Choroid plexus epithelial cell (primary cell): Measurements from ENCODE around the gene SCN11A.

Experiments used
- DNase-seq: peaks from one replicate; pipeline ENCODE4 v3.0.0-alpha.2; 2010; ENCODE audit warnings: low read depth
- H3K4me3 ChIP-seq: 2 replicates; pipeline ENCODE4 v1.5.1; 2011; ENCODE audit warnings: low read depth, mild to moderate bottlenecking, control low read depth, low read length, moderate library complexity
- CTCF ChIP-seq: conservative IDR thresholded peaks from 2 replicates; pipeline ENCODE4 v1.5.1; 2011; ENCODE audit warnings: low read depth, mild to moderate bottlenecking, control low read depth, inconsistent platforms, low read length, moderate library complexity

SCN11A gene

DNA sequence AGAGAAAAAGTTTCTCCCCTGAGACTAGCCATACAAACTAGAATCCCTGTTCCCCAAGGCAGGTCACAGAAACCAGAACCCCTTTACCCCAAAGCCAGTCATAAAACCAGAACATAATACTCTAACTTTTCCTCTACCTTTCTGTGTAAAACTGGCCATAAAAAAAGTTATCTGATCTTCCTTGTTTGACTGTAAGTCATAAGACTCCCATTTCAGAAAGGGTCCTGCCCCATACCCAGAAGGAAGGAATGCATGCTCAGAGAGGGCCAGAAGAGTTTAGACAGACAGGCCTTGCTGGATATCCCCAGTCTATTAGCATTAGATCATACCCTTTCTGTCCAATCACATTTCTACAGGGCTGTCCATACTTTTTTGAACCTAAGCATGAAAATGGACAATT is 27.2 kb downstream of the SCN11A start:
- no peak for DNase-seq
- H3K4me3 ChIP-seq: no peak overlapping the region
- TF ChIP-seq CTCF: no peak

DNA sequence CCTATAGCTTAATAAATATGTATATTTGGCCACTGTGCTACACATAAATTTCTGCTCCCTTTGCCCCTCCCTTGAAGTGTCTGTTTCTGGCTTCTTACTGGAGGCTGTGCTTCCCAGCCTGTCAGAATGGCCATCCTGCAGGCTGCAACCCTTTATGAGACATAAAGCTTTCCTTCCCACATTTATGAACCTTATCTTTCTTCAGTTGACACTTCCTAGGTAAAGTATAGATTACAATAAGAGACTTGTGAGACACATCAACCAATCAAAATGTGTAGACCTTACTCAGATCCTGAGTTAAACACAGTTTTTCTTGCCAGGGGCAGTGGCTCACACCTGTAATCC is 29.5 kb downstream of the SCN11A start:
- H3K4me3 ChIP-seq: no peak overlapping the region
- no peak for TF ChIP-seq CTCF
- DNase-seq: no peak

DNA sequence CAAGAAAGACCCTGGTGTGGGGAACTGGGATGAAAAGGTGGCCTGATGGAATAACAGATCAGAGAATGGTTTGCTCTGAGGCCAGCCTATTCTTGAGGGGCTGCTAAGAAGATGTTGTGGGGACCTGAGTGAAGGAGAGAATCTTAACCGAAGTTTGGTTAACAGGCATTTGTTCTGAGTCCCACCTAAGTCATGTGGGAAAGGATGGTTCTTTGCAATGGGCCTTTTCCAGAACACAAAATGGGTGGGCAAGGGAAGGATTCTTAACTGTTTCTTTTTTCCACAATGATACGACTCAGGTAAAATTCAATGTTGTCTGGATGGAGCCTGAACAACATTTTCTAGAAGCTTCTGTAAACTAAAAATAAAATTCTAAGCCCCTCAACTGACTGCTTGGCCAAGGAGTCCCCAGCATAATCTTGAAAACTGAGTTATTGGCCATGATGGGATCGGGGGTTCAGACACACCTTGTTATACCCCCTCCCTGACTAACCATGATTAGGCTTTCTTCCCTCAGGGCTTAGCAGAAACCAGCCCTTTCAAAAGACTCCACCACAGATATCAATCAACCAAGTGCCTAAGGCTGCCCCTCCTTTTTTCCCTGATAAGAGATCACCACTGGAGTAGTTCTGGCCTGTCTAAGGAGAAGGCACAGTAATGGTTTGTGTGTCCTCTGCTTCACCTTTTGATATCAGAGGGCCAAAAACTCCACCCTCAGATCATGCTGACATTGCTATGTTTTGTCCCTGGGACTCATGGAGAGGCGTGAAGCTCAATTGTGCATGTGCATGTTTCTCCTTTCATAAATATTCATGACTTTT is 30.1 kb downstream of the SCN11A start:
- no peak for TF ChIP-seq CTCF
- no peak for DNase-seq
- no peak overlapping the region for H3K4me3 ChIP-seq

- DNase-seq: no peak
- no peak overlapping the region for H3K4me3 ChIP-seq
- no peak for TF ChIP-seq CTCF
Measured at GRCh38 chr3:39021029-39021428, 30.7 kb downstream of the SCN11A start.

DNA sequence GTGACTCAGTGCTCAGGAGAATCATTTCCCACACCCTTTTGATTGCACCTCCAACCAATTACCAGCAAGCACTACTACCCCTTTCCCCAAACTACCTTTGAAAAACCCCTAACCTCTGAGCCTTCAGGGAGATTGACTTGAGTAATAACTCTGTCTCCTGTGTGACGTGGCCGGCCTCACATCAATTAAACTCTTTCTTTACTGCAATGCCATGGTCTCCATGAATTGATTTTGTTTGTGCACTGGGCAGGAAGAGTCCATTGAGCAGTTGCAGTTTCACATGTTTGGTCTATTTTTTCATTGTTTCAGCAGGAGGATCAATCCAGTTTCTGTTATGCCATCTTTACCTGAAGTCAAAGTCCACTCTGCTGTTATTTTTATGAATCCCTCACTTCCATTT is 32.4 kb downstream of the SCN11A start:
- H3K4me3 ChIP-seq: no peak overlapping the region
- DNase-seq: no peak
- no peak for TF ChIP-seq CTCF

GRCh38 chr3:39015418-39015817 is 36.3 kb downstream of the SCN11A start:
- TF ChIP-seq CTCF: no peak
- H3K4me3 ChIP-seq: no peak overlapping the region
- no peak for DNase-seq

GRCh38 chr3:39013921-39014509 is 37.7 kb downstream of the SCN11A start:
- no peak for DNase-seq
- H3K4me3 ChIP-seq: no peak overlapping the region
- no peak for TF ChIP-seq CTCF
